Type B pancreatic cell (in vitro differentiated cells): Measurements from ENCODE around the gene TGIF1. TPM values are rescaled to one million over a fixed set of nuclear protein-coding genes. Genes with fewer than 3 reads are reported as not detected.

Source experiments
- DNase-seq: peaks from one replicate; pipeline ENCODE4 v3.0.0; 2021; ENCODE audit warnings: mixed read lengths; ENCODE audit not compliant: unreplicated experiment; ENCODE audit errors: extremely low spot score
- H3K27ac Mint-ChIP-seq: 2 replicates; pipeline ENCODE4 v1.8.0; 2021; ENCODE audit warnings: mild to moderate bottlenecking, mixed read lengths
- H3K27me3 Mint-ChIP-seq: 2 replicates; pipeline ENCODE4 v1.8.0; 2021; ENCODE audit warnings: mixed read lengths
- H3K36me3 Mint-ChIP-seq: 2 replicates; pipeline ENCODE4 v1.8.0; 2021; ENCODE audit warnings: mixed read lengths
- H3K4me1 Mint-ChIP-seq: one replicate; pipeline ENCODE4 v1.8.0; 2021; ENCODE audit warnings: mixed read lengths; ENCODE audit not compliant: unreplicated experiment
- H3K4me3 Mint-ChIP-seq: 2 replicates; pipeline ENCODE4 v1.8.0; 2021; ENCODE audit warnings: mild to moderate bottlenecking, mixed read lengths
- H3K9me3 Mint-ChIP-seq: 2 replicates; pipeline ENCODE4 v1.8.0; 2021; ENCODE audit warnings: mixed read lengths
- CTCF ChIP-seq: fragments of 200-600 bp; sonication (generic); conservative IDR thresholded peaks from 2 replicates; pipeline ENCODE4 v1.5.0; 2021; ENCODE audit warnings: antibody characterized with exemption, mild to moderate bottlenecking
- long read RNA-seq: library from polyadenylated mRNA; unstranded; transcript quantifications from one replicate; pipeline ENCODE4 v2.0.0, GENCODE V29; 2020
- total RNA-seq: library from RNA; stranded (reverse); gene quantifications from 2 replicates; pipeline ENCODE4 v1.2.1, GENCODE V29; 2021; ENCODE audit warnings: low replicate concordance

The TGIF1 gene
- total RNA-seq: 80.7 and 111 TPM in 2 replicates
- long read RNA-seq, transcript TGIF1-206 (3 exons, 1,689 nt): minor isoform, 7 of 114 reads
- long read RNA-seq, transcript TGIF1-219 (3 exons, 990 nt): minor isoform, 9 of 114 reads
- long read RNA-seq, transcript TGIF1-223 (3 exons, 3,030 nt): minor isoform, 10 of 114 reads
- long read RNA-seq, transcript TGIF1-202 (3 exons, 2,076 nt): major isoform, 62 of 114 reads
- long read RNA-seq, partial matches to known transcripts: 2 of 114 reads
- long read RNA-seq, other reads (novel, unspliced or antisense): 9 of 114 reads

DNA sequence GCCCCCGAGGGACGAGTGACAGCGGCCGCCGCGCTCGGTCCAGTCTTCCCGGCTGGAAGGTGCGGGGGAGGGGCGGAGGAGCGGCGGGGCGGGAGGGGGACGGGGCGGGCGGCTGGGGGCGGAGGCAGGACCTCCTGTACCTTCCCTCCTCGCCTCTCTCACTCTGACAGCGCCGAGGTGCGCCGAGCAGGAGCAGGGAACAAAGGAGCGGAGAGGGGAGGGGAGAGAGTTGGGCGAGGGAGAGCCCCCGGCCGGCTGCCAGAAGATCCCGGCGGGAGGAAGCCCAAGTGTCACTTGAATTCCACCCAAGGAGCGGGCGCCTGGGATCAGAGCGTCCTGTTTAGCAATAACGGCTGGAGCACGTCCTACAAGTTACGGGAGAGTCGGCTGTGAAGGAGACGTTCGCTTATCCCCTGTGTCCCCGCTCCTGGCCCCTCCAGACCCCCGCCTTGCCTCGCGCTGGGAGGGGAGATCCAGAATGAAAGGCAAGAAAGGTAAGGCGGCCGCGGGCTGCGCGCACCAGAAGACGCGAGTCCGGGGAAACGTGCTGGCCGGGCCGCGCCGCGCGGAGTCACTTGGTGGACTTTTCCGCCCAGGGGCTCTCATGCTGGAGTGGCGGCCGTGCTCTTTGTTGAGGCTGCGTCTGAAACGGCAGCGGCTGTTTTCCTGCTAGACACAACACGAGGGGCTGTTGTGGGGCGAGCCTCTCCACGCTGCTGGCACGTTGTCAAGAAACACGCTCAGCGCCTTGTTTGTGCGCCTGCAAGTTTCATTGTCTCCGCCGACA is at the start of gene TGIF1:
TGIF1 (plus strand) TSS at position 161 of the 787 bp plus-strand sequence; CDS start at position 479, 318 bp downstream.
- peaks cover 26% of the 10 kb centered on the region for H3K4me1 Mint-ChIP-seq
- peaks cover 11% of the 10 kb centered on the region for H3K36me3 Mint-ChIP-seq
- H3K4me3 Mint-ChIP-seq: peak within 1 kb of the TSS; percentile 98
- DNase-seq: peak; percentile 81
- H3K9me3 Mint-ChIP-seq: no peaks in the 10 kb centered on the region
- H3K27ac Mint-ChIP-seq: peak within 1 kb of the TSS; percentile 99
- TF ChIP-seq CTCF: no peak
- peaks cover 10% of the 10 kb centered on the region for H3K27me3 Mint-ChIP-seq

DNA sequence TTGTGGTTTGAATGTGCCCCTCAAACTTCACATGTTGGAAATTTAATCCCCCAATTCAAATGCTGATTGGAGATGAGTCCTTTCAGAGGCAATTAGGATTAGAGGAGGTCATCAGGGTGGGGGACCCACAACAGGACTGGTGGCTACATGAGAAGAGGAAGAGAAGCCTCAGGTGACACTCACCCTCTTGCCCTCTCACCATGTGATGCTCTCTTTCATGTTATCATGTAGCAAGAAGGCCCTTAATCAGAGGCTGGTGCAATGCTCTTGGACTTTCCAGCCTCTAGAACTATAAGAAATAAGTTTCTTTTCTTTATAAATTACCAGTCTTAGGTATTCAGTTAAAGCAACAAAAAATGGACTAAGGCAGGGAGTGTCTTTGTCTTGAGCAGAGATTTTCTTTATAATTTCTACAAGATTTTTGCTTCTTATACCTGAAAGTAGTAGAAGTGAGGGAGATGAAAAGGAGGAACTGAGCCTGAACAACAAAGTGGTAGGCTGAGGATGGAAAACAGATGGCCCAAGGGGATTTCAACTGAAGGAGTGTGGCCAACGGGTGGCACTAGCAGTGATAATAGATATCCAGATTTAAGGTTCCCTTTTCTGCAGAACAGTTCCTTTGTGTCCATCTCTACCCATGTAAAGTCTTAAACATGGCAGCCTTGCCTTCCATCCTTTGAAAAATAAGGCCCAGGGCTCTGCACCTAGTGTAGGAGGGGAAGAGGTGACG is 49.2 kb upstream of the TGIF1 start:
- Mint-ChIP-seq H3K27me3 (no peaks in the 10 kb centered on the region), H3K4me1 (peaks cover 6% of the 10 kb centered on the region), H3K4me3 (no peak overlapping the region), H3K36me3 (no peaks in the 10 kb centered on the region), H3K27ac (no peak overlapping the region), H3K9me3 (peaks cover 11% of the 10 kb centered on the region)
- no peak for TF ChIP-seq CTCF
- DNase-seq: no peak

GRCh38 chr18:3401669-3402620 is 48.0 kb upstream of the TGIF1 start:
- peaks cover 6% of the 10 kb centered on the region for H3K4me1 Mint-ChIP-seq
- peaks cover 11% of the 10 kb centered on the region for H3K9me3 Mint-ChIP-seq
- DNase-seq: no peak
- no peaks in the 10 kb centered on the region for H3K36me3 Mint-ChIP-seq
- TF ChIP-seq CTCF: no peak
- H3K27me3 Mint-ChIP-seq: no peaks in the 10 kb centered on the region
- no peak overlapping the region for H3K4me3 Mint-ChIP-seq
- no peak overlapping the region for H3K27ac Mint-ChIP-seq

DNA sequence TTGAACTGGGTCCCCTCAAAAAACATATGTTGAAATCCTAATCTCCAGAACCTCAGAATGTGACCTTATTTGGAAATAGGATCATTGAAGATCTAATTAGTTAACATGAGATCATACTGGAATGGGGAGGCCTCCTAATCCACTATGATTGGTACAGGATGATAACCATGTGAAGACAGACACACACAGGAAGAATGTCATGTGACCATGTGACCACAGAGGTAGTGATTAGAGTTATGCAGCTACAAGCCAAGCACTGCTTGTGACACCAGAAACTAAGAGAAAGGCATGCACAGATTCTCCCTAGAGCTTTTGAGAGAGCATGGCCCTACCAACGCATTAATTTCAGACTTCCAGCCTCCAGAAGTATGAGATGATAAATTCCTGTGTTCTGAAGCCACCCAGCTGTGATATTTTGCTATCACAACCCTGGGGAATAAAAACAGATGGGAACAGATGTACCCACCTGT is 47.0 kb upstream of the TGIF1 start:
- Mint-ChIP-seq H3K27ac (no peak overlapping the region), H3K4me1 (no peaks in the 10 kb centered on the region), H3K9me3 (peaks cover 11% of the 10 kb centered on the region), H3K36me3 (no peaks in the 10 kb centered on the region), H3K27me3 (no peaks in the 10 kb centered on the region), H3K4me3 (no peak overlapping the region)
- no peak for DNase-seq
- no peak for TF ChIP-seq CTCF

- peaks cover 6% of the 10 kb centered on the region for H3K9me3 Mint-ChIP-seq
- H3K4me3 Mint-ChIP-seq: no peak overlapping the region
- no peaks in the 10 kb centered on the region for H3K36me3 Mint-ChIP-seq
- TF ChIP-seq CTCF: no peak
- DNase-seq: no peak
- H3K4me1 Mint-ChIP-seq: no peaks in the 10 kb centered on the region
- no peaks in the 10 kb centered on the region for H3K27me3 Mint-ChIP-seq
- H3K27ac Mint-ChIP-seq: no peak overlapping the region
Measured at GRCh38 chr18:3405713-3406112, 44.3 kb upstream of the TGIF1 start.
